HCT116 (cell line): ENCODE data around the gene SRF.

Experiments used
- CBX3 ChIP-seq: IDR thresholded peaks from 2 replicates; pipeline ENCODE4 v1.6.1; 2012; ENCODE audit warnings: low read depth
- CEBPB ChIP-seq: IDR thresholded peaks from 2 replicates; pipeline ENCODE4 v1.6.1; 2012; ENCODE audit warnings: low read depth
- ELF1 ChIP-seq: IDR thresholded peaks from 2 replicates; pipeline ENCODE4 v1.6.1; 2012; ENCODE audit warnings: low read depth, borderline replicate concordance
- EZH2 ChIP-seq: fragments of 200-600 bp; sonication (generic); IDR thresholded peaks from 2 replicates; pipeline ENCODE4 v1.6.1; 2017; ENCODE audit warnings: antibody characterized with exemption, mixed run types
- EZH2phosphoT487 ChIP-seq: fragments of 200-600 bp; IDR thresholded peaks from 2 replicates; pipeline ENCODE4 v1.6.1; 2018; ENCODE audit warnings: antibody characterized with exemption, borderline replicate concordance
- FOSL1 ChIP-seq: IDR thresholded peaks from 2 replicates; pipeline ENCODE4 v1.6.1; 2012; ENCODE audit warnings: low read depth
- POLR2A ChIP-seq: IDR thresholded peaks from 2 replicates; pipeline ENCODE4 v1.7.0; 2011; ENCODE audit warnings: borderline replicate concordance; ENCODE audit not compliant: insufficient read depth, insufficient read length; ENCODE audit errors: extremely low read depth
- POLR2AphosphoS5 ChIP-seq: IDR thresholded peaks from 2 replicates; pipeline ENCODE4 v1.6.1; 2011; ENCODE audit warnings: mild to moderate bottlenecking, low read depth, low read length, moderate library complexity
- RAD21 ChIP-seq: IDR thresholded peaks from 2 replicates; pipeline ENCODE4 v1.6.1; 2012; ENCODE audit warnings: low read depth, mild to moderate bottlenecking
- TF ChIP-seq, protein P1 (sequence below): IDR thresholded peaks from 2 replicates; pipeline ENCODE4 v1.6.1; 2012; ENCODE audit warnings: low read depth
- TF ChIP-seq, protein P2 (sequence below), 3 experiments: fragments of 200-600 bp in 1 of 3; sonication (generic) in 1 of 3; IDR thresholded peaks in 2 of 3; conservative IDR thresholded peaks in 1 of 3; 2 replicates each; pipeline ENCODE4 v1.5.1; 2012 to 2017; ENCODE audit warnings: low read depth in 2 of 3, low read length in 2 of 3, antibody characterized with exemption in 1 of 3, borderline replicate concordance in 1 of 3, control low read depth in 1 of 3, mild to moderate bottlenecking in 1 of 3, mixed read lengths in 1 of 3, mixed run types in 1 of 3, moderate library complexity in 1 of 3; ENCODE audit not compliant: insufficient read depth in 1 of 3
- TF ChIP-seq, protein P3 (sequence below): IDR thresholded peaks from 2 replicates; pipeline ENCODE4 v1.6.1; 2011; ENCODE audit warnings: mild to moderate bottlenecking, low read length, moderate library complexity; ENCODE audit not compliant: insufficient replicate concordance; ENCODE audit errors: extremely low read depth
- TF ChIP-seq, protein P4 (sequence below): IDR thresholded peaks from 2 replicates; pipeline ENCODE4 v1.6.1; 2012

DNA sequence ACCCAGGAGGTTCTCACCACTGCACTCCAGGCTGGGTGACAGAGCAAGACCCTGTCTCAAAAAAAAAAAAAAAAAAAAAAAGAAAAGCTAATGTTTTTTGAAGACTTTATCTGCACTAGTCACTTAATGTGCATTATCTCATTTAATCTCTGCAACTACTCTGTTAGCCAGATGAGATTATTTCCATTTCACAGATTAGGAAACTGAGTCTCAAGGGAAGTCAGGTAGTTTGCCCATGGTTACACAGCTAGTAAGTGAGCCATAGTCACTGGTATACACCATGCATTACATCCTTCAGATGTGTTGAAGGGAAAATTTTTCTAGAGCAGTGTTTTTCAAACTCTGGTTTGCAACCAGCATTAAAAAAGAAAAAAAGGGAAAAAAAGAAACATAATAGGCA, 7.2 kb upstream of the SRF start:
- TF ChIP-seq, protein P1, sequence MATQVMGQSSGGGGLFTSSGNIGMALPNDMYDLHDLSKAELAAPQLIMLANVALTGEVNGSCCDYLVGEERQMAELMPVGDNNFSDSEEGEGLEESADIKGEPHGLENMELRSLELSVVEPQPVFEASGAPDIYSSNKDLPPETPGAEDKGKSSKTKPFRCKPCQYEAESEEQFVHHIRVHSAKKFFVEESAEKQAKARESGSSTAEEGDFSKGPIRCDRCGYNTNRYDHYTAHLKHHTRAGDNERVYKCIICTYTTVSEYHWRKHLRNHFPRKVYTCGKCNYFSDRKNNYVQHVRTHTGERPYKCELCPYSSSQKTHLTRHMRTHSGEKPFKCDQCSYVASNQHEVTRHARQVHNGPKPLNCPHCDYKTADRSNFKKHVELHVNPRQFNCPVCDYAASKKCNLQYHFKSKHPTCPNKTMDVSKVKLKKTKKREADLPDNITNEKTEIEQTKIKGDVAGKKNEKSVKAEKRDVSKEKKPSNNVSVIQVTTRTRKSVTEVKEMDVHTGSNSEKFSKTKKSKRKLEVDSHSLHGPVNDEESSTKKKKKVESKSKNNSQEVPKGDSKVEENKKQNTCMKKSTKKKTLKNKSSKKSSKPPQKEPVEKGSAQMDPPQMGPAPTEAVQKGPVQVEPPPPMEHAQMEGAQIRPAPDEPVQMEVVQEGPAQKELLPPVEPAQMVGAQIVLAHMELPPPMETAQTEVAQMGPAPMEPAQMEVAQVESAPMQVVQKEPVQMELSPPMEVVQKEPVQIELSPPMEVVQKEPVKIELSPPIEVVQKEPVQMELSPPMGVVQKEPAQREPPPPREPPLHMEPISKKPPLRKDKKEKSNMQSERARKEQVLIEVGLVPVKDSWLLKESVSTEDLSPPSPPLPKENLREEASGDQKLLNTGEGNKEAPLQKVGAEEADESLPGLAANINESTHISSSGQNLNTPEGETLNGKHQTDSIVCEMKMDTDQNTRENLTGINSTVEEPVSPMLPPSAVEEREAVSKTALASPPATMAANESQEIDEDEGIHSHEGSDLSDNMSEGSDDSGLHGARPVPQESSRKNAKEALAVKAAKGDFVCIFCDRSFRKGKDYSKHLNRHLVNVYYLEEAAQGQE = no peak
- TF ChIP-seq EZH2 (no peak), FOSL1 (no peak), EZH2phosphoT487 (no peak), POLR2A (no peak), POLR2AphosphoS5 (no peak), CBX3 (no peak), RAD21 (no peak), ELF1 (no peak), CEBPB (no peak)
- TF ChIP-seq, protein P2, sequence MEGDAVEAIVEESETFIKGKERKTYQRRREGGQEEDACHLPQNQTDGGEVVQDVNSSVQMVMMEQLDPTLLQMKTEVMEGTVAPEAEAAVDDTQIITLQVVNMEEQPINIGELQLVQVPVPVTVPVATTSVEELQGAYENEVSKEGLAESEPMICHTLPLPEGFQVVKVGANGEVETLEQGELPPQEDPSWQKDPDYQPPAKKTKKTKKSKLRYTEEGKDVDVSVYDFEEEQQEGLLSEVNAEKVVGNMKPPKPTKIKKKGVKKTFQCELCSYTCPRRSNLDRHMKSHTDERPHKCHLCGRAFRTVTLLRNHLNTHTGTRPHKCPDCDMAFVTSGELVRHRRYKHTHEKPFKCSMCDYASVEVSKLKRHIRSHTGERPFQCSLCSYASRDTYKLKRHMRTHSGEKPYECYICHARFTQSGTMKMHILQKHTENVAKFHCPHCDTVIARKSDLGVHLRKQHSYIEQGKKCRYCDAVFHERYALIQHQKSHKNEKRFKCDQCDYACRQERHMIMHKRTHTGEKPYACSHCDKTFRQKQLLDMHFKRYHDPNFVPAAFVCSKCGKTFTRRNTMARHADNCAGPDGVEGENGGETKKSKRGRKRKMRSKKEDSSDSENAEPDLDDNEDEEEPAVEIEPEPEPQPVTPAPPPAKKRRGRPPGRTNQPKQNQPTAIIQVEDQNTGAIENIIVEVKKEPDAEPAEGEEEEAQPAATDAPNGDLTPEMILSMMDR (IDR thresholded peaks at IDR 0.05 in 2 of 3, conservative IDR thresholded peaks at IDR 0.05 in 1 of 3; ENCODE audit: borderline replicate concordance in 1 of 3, insufficient read depth in 1 of 3, low read depth in 2 of 3, low read length in 2 of 3) = no peak
- TF ChIP-seq, protein P3, sequence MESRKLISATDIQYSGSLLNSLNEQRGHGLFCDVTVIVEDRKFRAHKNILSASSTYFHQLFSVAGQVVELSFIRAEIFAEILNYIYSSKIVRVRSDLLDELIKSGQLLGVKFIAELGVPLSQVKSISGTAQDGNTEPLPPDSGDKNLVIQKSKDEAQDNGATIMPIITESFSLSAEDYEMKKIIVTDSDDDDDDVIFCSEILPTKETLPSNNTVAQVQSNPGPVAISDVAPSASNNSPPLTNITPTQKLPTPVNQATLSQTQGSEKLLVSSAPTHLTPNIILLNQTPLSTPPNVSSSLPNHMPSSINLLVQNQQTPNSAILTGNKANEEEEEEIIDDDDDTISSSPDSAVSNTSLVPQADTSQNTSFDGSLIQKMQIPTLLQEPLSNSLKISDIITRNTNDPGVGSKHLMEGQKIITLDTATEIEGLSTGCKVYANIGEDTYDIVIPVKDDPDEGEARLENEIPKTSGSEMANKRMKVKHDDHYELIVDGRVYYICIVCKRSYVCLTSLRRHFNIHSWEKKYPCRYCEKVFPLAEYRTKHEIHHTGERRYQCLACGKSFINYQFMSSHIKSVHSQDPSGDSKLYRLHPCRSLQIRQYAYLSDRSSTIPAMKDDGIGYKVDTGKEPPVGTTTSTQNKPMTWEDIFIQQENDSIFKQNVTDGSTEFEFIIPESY = no peak
- TF ChIP-seq, protein P4, sequence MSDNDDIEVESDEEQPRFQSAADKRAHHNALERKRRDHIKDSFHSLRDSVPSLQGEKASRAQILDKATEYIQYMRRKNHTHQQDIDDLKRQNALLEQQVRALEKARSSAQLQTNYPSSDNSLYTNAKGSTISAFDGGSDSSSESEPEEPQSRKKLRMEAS = no peak
